ENCODE results near the gene AARS2.

Gene AARS2

DNA sequence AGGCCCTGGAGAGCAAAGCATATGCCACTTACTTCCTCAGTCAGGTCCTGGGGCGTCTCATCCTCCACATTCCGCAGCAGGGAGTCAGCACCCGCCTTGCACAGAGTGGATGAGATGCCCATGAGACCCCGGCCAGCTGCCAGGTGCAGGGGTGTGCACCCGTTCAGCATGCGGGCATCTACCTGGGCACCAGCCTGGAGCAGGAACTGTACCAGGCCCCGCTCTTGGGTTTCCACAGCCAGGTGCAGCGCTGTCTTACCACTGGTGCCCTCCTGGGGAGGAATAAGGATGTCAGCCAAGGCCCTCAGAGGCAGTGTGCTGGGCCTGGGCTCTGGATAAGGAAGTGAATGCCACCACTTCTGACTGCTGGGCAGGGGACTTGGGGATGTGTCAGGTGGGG is 53.1 kb downstream of the AARS2 start:
- DNase-seq: no peak

DNA sequence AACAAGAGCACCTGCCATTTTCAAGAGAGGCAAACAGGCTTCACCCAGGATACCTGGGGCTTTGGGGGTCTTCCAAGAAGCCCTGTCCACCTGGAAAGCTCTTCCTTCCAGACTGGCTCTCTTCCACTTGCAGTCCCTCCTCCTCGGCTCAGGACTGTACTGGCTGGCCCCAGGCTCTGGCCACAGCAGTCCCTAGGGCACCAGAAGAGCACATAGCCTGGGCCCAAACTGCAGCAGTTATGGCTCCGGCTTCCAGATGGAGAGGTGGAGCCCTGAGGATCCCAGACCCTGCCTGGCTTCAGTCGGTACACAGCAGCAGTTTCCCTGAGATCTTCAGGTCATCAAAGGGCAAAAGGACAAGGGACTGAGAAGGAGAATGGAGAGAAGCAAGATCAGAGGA is 54.2 kb downstream of the AARS2 start:
- DNase-seq: no peak

DNA sequence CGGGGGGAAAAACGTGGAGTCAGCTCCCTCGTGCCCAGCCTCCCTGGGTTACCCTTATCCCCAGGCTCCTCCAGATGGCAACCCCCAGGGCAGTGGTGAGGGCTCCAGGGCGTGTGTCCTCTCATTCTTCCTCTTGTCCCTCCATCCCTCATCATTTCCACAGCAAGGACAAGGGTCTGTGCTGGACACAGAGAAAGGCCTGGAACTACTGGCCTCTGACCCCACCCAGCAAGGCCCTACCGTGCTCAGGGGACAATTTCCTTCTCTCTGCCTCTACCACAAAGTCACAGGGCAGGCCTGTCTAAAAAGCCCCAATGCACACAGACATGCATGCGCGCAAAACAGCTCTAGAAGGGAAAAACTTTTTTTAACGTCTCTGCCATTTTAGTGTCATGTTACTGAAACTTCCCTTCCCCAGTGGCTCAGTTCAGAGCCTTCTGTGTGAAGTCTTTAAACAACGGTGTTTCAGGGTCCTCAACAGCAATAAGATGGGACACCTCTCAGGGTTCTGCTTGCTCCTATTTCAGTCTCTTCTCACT is 54.8 kb downstream of the AARS2 start:
- no peak for DNase-seq

DNA sequence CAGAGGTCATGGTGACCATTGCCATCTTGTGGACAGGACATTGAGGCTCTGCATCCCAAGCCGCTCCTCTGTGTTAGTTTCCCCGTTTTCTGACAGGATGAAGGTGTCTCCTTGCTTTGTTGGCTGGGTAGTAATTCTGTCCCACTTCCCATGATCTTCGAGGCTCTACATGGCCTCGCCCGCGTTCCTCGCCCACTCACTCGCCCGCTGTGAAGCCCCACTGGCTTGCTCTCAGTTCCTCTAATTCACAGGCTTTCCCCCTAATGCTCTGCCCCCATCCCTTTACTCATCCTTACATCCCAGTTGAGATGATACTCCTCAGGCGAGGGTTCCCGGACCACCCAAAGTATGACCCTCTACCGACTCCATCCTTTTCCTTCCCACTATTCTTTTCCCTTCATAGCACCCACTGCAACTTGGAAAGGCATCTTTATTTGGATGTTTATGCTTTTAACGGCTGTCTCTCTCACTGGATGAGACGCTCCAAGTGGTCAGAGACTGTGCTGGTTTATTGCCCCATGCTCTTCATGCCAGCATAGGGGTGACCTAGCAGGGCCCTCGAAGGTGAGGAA is 55.3 kb downstream of the AARS2 start:
- DNase-seq: no peak

DNA sequence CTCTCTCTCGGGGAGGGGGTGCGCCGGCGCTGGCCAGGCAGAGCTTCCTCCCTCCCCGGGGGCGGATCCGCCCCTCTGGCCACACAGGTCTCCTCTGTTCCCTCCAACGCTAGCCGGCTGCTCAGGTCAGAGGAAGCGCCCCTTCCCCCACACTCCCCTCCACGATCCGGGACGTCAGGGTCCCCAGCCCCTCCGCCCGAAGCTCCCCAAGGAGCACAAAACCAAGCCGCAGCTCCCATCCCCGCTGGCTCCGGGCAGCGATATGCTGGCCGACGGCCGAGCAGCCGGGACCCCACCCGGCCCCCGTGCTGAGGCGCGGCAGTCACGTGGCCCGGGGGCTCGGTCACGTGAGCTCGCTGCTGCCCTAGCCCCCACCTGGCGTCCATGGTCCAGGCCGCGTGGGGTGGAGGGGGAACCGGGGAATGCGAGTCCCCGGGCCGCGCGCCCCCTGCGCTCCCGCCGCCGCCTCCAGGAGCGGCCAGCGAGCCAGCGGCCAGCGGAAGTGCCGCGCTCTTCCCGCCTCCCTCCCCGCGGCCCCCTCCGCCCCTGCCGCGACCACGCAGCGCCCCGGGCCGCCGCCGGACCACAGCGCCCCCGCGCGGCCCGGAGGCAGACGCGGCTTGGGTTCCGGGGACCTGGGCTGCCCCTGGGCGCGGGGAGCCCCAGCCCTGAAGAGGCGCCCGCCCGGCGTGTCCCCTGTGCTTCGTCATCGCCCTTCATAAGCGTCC is 56.0 kb downstream of the AARS2 start, which contains the start of gene SLC35B2:
TSS of gene SLC35B2 (minus strand) at position 504 of the 728 bp plus-strand sequence. CDS start at position 386, 118 bp downstream.
- peak in 1 of 2 experiments; percentile 76 for DNase-seq

DNA sequence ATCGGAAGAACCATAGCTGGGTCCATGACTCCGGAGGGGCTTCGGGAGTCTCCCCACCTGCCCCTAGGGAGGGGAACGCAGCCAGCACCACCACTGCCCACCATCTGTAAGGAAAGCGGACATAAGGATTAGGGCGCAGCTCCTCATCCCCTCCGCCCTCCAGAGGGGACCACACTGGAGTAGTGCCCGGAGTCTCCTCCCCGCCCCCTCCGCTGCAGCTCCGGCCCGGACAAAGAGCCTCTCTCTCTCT is 56.4 kb downstream of the AARS2 start:
- DNase-seq: no peak

DNA sequence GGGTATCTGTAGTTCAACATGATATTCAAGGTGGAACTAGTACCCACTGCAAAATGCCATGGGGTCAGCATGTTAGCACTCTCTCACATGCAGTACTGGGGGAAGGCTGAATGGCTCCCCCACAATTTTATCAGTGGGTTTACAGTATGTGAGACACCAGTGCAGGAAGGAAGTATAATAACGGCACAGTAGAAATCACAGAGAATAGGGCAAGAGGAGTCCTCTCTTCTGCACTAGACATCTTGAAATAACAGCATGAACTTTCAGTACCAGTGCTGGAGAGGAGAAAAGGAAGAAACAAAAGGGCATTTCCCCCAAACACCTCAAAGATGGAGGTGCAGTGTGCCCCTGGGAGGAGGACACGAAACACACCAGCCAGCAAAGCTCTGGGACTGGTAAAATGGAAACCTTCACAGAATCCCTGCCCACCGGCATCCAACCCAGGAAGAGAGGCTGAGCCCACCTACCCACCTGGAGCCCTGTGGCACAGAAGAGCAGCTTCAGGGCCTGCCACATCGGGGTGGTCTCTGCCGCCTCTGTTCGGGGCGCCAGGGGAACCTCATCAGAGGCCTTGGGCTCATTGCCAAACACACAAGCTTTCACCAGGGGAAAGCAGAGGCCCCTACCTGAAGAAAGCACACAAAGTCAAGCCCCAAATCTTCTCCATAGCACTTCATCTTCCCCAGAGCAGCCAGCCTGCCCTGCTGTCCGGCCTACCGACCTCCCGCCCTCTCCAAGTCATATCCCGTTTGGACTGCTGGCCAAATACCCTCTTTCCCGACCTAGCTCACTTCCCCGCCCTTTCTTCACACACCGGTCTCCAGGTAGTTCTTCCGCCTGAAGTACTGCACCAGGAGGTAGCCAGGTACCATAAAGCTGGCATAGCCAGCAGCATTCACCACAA is 57.0 kb downstream of the AARS2 start:
- peak in 1 of 2 experiments; percentile 22 for DNase-seq

DNA sequence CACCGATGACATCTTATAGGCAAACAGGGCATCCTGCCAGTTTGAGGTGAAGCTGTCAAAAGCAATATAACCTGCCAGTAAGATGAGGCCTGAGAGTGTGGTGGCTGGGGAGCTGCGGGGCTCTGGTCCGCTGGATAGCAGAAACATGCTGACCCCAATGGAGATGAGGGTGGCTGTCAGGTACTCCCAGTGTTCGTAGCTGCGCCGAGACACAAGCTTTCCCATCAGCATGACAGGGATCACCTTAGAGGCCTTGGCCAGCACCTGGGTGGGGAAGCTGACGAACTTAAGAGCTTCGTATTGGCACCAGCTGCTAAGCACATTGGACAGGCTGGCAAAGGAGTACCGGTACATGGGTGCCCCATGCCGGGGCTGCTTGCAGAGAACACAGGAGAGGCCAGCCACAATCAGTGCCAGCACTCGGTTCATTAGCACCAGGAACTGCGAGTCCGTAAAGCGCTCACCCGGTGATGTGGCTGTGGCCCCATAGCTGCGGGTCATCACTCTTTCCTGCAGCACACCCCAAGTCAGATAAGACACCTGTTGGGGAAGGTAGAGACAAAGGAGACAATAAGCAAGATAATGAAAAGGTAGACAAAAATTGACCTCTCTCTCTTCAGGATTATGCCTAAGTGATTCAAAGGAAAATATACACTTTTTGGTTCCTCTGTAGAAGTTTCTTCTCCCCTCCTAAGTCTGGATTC is 57.9 kb downstream of the AARS2 start:
- no peak for DNase-seq

DNA sequence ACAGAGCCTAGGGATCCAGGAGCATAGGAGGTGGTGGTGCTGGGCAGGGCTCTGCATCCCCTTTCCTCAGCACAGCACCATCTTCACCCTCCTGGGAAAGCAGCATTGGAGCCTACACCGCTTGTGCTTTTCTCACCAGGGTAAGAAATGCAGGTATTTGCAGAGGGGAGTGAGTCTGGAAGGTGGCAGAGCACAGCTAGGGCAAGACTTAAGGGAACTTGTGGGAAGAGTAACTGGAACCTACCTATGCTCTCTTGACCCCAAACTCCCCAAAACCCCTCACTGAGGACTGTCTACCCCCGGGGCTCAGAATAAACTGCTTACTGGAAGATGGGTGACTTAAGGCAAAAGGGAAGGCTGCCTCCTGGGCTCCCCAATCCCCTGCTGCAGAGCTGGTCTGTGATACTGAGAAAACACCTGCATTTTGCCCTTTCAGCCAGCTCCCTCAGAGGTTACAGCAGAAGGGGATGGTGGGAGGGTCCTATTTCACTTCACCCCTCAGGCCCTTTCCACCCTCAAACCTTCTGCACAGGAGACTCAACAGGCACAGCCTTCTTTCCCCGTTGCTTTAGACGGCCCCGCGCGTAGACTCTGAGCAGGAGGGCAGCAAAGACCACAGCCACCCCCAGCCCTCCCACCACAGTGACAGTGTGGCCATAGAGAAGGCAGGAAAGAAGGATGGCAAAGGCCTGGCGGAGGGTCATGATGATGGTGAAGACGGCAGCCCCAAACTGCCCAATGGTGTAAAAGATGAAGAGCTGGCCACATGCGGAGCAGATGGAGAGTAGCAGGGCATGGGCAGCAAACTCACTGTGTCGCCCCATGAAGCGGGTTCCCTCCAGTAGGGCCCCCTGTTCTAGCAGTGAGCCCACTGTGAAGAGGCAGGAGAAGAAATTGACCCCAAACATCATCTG is 58.7 kb downstream of the AARS2 start:
- DNase-seq: no peak

DNA sequence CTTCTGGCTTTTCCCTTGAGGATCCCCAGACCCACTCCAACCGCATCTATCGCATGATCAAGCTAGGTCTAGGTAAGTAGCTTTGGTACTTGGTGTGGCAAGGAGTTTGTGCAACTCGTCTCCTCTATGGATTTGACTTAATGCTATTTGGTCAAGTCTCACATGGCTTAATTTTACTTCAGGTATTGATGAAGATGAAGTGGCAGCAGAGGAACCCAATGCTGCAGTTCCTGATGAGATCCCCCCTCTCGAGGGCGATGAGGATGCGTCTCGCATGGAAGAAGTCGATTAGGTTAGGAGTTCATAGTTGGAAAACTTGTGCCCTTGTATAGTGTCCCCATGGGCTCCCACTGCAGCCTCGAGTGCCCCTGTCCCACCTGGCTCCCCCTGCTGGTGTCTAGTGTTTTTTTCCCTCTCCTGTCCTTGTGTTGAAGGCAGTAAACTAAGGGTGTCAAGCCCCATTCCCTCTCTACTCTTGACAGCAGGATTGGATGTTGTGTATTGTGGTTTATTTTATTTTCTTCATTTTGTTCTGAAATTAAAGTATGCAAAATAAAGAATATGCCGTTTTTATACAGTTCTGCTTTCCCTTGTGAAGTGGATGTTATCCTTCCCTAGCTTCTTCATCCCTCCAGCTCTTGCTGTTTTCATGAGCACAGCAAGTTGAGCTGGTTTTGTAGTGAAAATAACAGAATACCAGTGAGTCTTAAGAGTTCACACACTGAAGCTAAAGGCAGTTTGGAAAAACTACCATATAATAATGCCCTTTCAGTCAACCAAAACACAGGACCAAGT is 59.6 kb downstream of the AARS2 start:
- peak; percentile 22 to 28 for DNase-seq

DNA sequence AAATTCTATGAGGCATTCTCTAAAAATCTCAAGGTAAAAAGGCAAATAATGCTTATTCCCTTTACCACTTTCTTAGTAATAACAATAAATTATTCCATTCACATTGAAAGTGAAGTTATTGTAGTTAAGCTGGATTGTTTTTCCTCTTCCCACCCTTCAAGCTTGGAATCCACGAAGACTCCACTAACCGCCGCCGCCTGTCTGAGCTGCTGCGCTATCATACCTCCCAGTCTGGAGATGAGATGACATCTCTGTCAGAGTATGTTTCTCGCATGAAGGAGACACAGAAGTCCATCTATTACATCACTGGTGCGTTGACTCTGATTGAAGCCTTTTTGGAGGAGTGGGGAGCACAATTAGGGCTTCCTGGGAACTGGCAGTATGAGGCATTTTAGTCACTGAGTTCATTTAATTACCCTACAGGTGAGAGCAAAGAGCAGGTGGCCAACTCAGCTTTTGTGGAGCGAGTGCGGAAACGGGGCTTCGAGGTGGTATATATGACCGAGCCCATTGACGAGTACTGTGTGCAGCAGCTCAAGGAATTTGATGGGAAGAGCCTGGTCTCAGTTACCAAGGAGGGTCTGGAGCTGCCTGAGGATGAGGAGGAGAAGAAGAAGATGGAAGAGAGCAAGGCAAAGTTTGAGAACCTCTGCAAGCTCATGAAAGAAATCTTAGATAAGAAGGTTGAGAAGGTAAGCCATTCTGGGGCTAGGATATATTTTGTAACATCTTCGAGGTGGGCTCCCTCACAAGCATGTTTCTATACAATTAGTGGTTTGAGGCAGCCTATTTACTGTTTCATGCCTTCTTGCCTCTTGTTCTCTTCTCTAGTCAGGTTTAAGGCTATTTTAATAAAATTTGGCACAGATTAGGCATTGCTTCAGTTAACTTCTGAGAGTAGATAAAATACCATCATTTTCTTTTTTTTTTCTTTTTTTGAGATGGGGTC is 61.3 kb downstream of the AARS2 start:
- DNase-seq: no peak

DNA sequence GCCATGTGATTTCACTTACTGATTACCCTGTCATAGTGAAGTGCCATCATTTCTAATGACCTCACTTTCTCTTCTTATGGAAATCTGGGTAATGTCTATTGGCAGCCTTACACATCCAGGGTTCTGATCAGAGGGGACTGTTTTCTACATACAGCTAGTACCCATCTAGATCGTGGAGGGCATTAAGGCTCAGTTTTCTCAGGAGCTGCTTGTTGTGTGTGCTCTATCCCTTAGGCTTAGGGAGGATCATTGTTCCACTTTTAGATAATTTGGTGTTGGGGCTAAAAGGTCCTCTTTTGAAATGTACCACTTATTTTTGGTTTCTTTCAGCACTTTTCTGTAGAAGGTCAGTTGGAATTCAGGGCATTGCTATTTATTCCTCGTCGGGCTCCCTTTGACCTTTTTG is 62.4 kb downstream of the AARS2 start:
- DNase-seq: no peak

DNA sequence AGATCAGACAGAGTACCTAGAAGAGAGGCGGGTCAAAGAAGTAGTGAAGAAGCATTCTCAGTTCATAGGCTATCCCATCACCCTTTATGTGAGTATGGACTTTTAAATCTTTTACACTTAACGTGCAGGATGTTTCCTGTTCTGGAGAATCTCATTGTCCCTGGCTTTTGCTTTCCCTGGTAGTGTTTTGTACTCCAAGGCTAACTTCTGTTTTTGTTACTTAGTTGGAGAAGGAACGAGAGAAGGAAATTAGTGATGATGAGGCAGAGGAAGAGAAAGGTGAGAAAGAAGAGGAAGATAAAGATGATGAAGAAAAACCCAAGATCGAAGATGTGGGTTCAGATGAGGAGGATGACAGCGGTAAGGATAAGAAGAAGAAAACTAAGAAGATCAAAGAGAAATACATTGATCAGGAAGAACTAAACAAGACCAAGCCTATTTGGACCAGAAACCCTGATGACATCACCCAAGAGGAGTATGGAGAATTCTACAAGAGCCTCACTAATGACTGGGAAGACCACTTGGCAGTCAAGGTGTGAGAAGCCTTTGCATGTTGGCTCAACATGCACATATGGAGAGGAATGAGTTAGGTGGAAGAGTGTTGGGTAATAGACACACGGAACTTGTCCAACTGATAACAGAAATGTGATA is 63.0 kb downstream of the AARS2 start:
- no peak for DNase-seq
